Smooth muscle cell (in vitro differentiated cells): ENCODE results near the gene BEGAIN. TPM values are rescaled to one million over a fixed set of nuclear protein-coding genes. Genes with fewer than 3 reads are reported as not detected.

ENCODE experiments used
- DNase-seq: peaks from one replicate; lab custom pipeline; 2025; ENCODE audit not compliant: unreplicated experiment; lab: John Stamatoyannopoulos, UW
- H2AFZ ChIP-seq: fragments of 200-600 bp; sonication (generic); 2 replicates; pipeline ENCODE4 v1.6.0; 2016; ENCODE audit warnings: antibody characterized with exemption, low read depth, mild to moderate bottlenecking
- H3F3A ChIP-seq: fragments of 200-600 bp; sonication (generic); 2 replicates; pipeline ENCODE4 v1.6.0; 2017; ENCODE audit warnings: antibody characterized with exemption, low read depth
- H3K27ac ChIP-seq: fragments of 200-600 bp; sonication (generic); 2 replicates; pipeline ENCODE4 v1.5.1; 2016; ENCODE audit warnings: low read depth, mild to moderate bottlenecking
- H3K27me3 ChIP-seq: fragments of 200-600 bp; sonication (generic); 2 replicates; pipeline ENCODE4 v1.6.1; 2016; ENCODE audit warnings: low read depth, mild to moderate bottlenecking
- H3K36me3 ChIP-seq: fragments of 200-600 bp; sonication (generic); 2 replicates; pipeline ENCODE4 v1.5.1; 2016; ENCODE audit warnings: low read depth
- H3K4me1 ChIP-seq: fragments of 200-600 bp; sonication (generic); 2 replicates; pipeline ENCODE4 v1.5.1; 2016; ENCODE audit warnings: low read depth
- H3K4me2 ChIP-seq: fragments of 200-600 bp; sonication (generic); 2 replicates; pipeline ENCODE4 v1.6.0; 2016; ENCODE audit warnings: mild to moderate bottlenecking
- H3K4me3 ChIP-seq: fragments of 200-600 bp; sonication (generic); 2 replicates; pipeline ENCODE4 v1.5.1; 2016; ENCODE audit warnings: mild to moderate bottlenecking
- H3K79me2 ChIP-seq: fragments of 200-600 bp; sonication (generic); 2 replicates; pipeline ENCODE4 v1.6.0; 2016; ENCODE audit warnings: low read depth, mild to moderate bottlenecking
- H3K9ac ChIP-seq: fragments of 200-600 bp; sonication (generic); 2 replicates; pipeline ENCODE4 v1.6.0; 2016; ENCODE audit warnings: low read depth
- H3K9me3 ChIP-seq: fragments of 200-600 bp; sonication (generic); replicated peaks from 2 replicates; pipeline ENCODE4 v1.5.1; 2016; ENCODE audit warnings: low read depth
- H4K20me1 ChIP-seq: fragments of 200-600 bp; sonication (generic); 2 replicates; pipeline ENCODE4 v1.6.0; 2016; ENCODE audit warnings: low read depth
- WGBS: methylation state at CpG from one replicate; pipeline ENCODE4 v1.1.7; 2016; ENCODE audit warnings: low lambda C conversion rate; 5-methylcytosine and 5-hydroxymethylcytosine counted together
- polyA plus RNA-seq: library from polyadenylated mRNA; unstranded; fragments of >200 nt; fragmentation: Nextera tagmentation; extraction: Ambion mirVana; gene quantifications from 2 replicates; pipeline ENCODE4 v1.2.1, GENCODE V29; 2016
- total RNA-seq: library from RNA; depleted of rRNA; stranded (reverse); fragments of >200 nt; gene quantifications from 2 replicates; pipeline ENCODE4 v1.2.3, GENCODE V29; 2014
- TF ChIP-seq, protein P1 (sequence below): fragments of 200-600 bp; sonication (generic); IDR thresholded peaks from 2 replicates; pipeline ENCODE4 v1.5.1; 2017; ENCODE audit warnings: borderline replicate concordance, mild to moderate bottlenecking, antibody characterized with exemption; ENCODE audit not compliant: insufficient read depth, poor library complexity, severe bottlenecking

The BEGAIN gene
- total and polyA plus RNA-seq, 2 experiments from 2014 or later: 4.7 to 11.7 TPM

DNA sequence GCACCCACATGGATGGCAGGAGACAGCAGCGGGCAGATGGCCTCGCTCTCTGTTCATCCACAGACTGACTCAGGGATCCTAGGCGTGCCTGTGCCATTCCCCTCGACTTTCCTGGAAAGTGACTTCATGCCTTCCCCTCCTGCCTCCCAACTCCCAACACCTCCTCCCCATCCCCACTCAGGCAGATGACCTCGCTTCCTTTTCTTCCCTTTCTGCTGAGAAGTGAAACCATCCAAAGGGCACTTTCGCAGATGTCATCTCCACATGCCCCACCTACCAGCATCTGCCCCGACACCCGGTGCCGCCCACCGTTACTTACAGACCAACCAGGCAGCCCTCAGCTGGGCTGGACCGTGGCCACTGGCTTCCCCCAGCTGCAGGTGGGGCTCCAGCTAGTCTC, 29.6 kb downstream of the BEGAIN start:
- Histone ChIP-seq H3K4me3 (no peak overlapping the region), H2AFZ (no peak overlapping the region), H3K4me2 (no peak overlapping the region), H3K36me3 (no peaks in the 10 kb centered on the region), H4K20me1 (no peaks in the 10 kb centered on the region), H3F3A (no peaks in the 10 kb centered on the region), H3K9ac (no peak overlapping the region), H3K27ac (no peak overlapping the region), H3K27me3 (no peaks in the 10 kb centered on the region), H3K9me3 (no peaks in the 10 kb centered on the region), H3K79me2 (no peaks in the 10 kb centered on the region), H3K4me1 (no peaks in the 10 kb centered on the region)
- TF ChIP-seq, protein P1, sequence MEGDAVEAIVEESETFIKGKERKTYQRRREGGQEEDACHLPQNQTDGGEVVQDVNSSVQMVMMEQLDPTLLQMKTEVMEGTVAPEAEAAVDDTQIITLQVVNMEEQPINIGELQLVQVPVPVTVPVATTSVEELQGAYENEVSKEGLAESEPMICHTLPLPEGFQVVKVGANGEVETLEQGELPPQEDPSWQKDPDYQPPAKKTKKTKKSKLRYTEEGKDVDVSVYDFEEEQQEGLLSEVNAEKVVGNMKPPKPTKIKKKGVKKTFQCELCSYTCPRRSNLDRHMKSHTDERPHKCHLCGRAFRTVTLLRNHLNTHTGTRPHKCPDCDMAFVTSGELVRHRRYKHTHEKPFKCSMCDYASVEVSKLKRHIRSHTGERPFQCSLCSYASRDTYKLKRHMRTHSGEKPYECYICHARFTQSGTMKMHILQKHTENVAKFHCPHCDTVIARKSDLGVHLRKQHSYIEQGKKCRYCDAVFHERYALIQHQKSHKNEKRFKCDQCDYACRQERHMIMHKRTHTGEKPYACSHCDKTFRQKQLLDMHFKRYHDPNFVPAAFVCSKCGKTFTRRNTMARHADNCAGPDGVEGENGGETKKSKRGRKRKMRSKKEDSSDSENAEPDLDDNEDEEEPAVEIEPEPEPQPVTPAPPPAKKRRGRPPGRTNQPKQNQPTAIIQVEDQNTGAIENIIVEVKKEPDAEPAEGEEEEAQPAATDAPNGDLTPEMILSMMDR: no peak
- DNase-seq: no peak
- 70% methylated on average over 11 of the region's 11 CpGs for WGBS

DNA sequence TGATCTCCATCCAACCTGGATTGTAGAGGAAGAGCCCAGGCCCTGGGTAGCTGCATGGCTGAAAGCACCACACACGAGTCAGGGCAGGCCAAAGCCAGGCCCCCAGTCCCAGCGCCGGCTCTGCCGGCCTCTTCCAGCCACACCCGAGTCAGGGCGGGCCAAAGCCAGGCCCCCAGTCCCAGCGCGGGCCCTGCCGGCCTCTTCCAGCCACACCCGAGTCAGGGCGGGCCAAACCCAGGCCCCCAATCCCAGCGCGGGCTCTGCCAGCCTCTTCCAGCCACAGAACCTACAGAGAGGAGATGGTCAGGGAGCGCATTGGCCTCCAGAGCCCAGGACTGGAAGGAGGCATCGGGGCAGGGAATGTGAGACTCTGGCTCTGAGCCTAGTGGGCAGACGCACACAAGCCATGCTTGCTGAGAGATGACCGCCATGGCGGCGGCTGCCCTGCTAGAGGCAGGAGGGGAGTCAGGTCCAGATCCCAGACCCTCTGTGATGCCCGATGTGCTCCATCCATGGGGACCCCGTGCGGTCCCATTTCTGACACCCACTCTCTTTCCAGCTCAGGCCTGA, 30.2 kb downstream of the BEGAIN start:
- H3K4me2 ChIP-seq: no peak overlapping the region
- no peak overlapping the region for H3K9ac ChIP-seq
- 87% methylated on average over 20 of the region's 22 CpGs for WGBS
- no peak overlapping the region for H3K4me3 ChIP-seq
- H3K4me1 ChIP-seq: no peaks in the 10 kb centered on the region
- TF ChIP-seq, protein P1: no peak
- H3K27ac ChIP-seq: no peak overlapping the region
- no peaks in the 10 kb centered on the region for H3F3A ChIP-seq
- H3K79me2 ChIP-seq: no peaks in the 10 kb centered on the region
- H2AFZ ChIP-seq: no peak overlapping the region
- H3K36me3 ChIP-seq: no peaks in the 10 kb centered on the region
- H4K20me1 ChIP-seq: no peaks in the 10 kb centered on the region
- H3K9me3 ChIP-seq: no peaks in the 10 kb centered on the region
- DNase-seq: no peak
- no peaks in the 10 kb centered on the region for H3K27me3 ChIP-seq

- no peaks in the 10 kb centered on the region for H3K9me3 ChIP-seq
- H3K79me2 ChIP-seq: no peaks in the 10 kb centered on the region
- H3K27me3 ChIP-seq: no peaks in the 10 kb centered on the region
- 83% methylated on average over 12 of the region's 12 CpGs for WGBS
- no peak overlapping the region for H3K4me2 ChIP-seq
- DNase-seq: no peak
- no peaks in the 10 kb centered on the region for H3K36me3 ChIP-seq
- no peaks in the 10 kb centered on the region for H3F3A ChIP-seq
- no peaks in the 10 kb centered on the region for H4K20me1 ChIP-seq
- no peak overlapping the region for H3K4me3 ChIP-seq
- no peak overlapping the region for H3K27ac ChIP-seq
- no peak overlapping the region for H3K9ac ChIP-seq
- H2AFZ ChIP-seq: no peak overlapping the region
- no peaks in the 10 kb centered on the region for H3K4me1 ChIP-seq
- TF ChIP-seq, protein P1: no peak
Measured at GRCh38 chr14:100556140-100556475, 31.1 kb downstream of the BEGAIN start.

GRCh38 chr14:100555436-100556139, 31.6 kb downstream of the BEGAIN start:
- Histone ChIP-seq H3K27me3 (no peaks in the 10 kb centered on the region), H4K20me1 (no peaks in the 10 kb centered on the region), H3K79me2 (no peaks in the 10 kb centered on the region), H3K36me3 (no peaks in the 10 kb centered on the region), H3K9me3 (no peaks in the 10 kb centered on the region), H3K9ac (no peak overlapping the region), H3K27ac (no peak overlapping the region), H3K4me1 (no peaks in the 10 kb centered on the region), H3F3A (no peaks in the 10 kb centered on the region), H3K4me3 (no peak overlapping the region), H3K4me2 (no peak overlapping the region), H2AFZ (no peak overlapping the region)
- 78% methylated on average over 24 of the region's 24 CpGs for WGBS
- TF ChIP-seq, protein P1: no peak
- DNase-seq: no peak
